ENCODE measurements around the gene STAMBP.
"Not testable (repeated sequence)": the region's sequence is repeated elsewhere in the genome, so short reads cannot be mapped to it uniquely, and the experiment has no call there.

Gene STAMBP

GRCh38 chr2:73844087-73844486 lies 15.3 kb downstream of the STAMBP start:
- Mint-ChIP-seq H3K36me3 (ENCODE audit: low read depth) (peaks cover 38% of the 10 kb centered on the region), H3K4me3 (no peak overlapping the region), H3K27me3 (ENCODE audit: low read depth) (no peaks in the 10 kb centered on the region), H3K9me3 (no peaks in the 10 kb centered on the region), H3K4me1 (ENCODE audit: low read depth) (peaks cover 10% of the 10 kb centered on the region), H3K27ac (no peak overlapping the region)
- no peak for DNase-seq (ENCODE audit: low spot score)

GRCh38 chr2:73850009-73850408 lies 21.2 kb downstream of the STAMBP start:
- no peaks in the 10 kb centered on the region for H3K27me3 Mint-ChIP-seq (ENCODE audit: low read depth)
- H3K4me1 Mint-ChIP-seq (ENCODE audit: low read depth), result peaks cover 5% of the 10 kb centered on the region
- H3K9me3 Mint-ChIP-seq, result no peaks in the 10 kb centered on the region
- DNase-seq (ENCODE audit: low spot score), result no peak
- H3K27ac Mint-ChIP-seq, result no peak overlapping the region
- no peak overlapping the region for H3K4me3 Mint-ChIP-seq
- H3K36me3 Mint-ChIP-seq (ENCODE audit: low read depth), result peaks cover 46% of the 10 kb centered on the region

DNA sequence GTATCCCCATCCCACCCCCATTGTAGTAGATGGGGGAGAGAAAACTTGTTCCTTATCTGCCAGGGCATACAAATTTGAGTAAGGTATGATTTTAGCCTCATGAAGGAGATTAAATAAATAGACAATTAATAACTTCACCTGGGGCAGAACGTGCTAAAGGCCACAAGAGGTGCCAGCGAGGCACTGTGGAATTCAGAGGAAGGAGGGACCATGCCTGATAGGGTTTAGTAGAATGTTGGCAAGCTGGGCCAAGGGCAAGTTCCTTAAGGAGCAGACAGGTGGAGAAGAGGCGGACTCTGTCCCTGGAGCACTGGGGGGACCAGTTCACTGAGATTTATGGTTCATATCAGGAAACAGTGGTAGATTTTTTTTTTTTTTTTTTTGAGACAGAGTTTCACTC lies 22.5 kb downstream of the STAMBP start:
- no peak overlapping the region for H3K27ac Mint-ChIP-seq
- H3K36me3 Mint-ChIP-seq (ENCODE audit: low read depth), result peaks cover 48% of the 10 kb centered on the region
- DNase-seq (ENCODE audit: low spot score), result no peak
- H3K9me3 Mint-ChIP-seq, result no peaks in the 10 kb centered on the region
- no peak overlapping the region for H3K4me3 Mint-ChIP-seq
- H3K27me3 Mint-ChIP-seq (ENCODE audit: low read depth), result no peaks in the 10 kb centered on the region
- H3K4me1 Mint-ChIP-seq (ENCODE audit: low read depth), result peaks cover 5% of the 10 kb centered on the region

DNA sequence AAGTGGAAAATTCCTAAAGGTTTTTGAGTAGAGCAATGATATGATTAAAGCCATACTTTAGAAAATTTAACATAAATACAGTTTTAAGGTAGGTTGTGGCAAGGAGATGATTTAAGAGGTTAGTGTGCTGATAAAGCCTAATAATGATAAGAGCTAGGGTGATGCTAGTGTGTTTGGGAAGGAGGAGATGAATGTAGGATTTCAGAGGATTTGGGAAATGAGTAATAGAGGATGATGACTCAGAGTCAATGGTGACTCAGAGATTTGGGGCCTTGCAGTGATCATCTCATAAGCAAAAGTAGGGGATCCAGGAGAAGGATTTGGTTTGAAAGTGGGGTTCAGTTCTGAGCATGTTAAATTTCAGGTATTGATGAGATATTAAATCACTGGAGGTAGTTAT lies 23.3 kb downstream of the STAMBP start:
- Mint-ChIP-seq H3K27me3 (ENCODE audit: low read depth) (no peaks in the 10 kb centered on the region), H3K4me3 (no peak overlapping the region), H3K36me3 (ENCODE audit: low read depth) (peaks cover 49% of the 10 kb centered on the region), H3K27ac (no peak overlapping the region), H3K4me1 (ENCODE audit: low read depth) (peaks cover 5% of the 10 kb centered on the region), H3K9me3 (no peaks in the 10 kb centered on the region)
- no peak for DNase-seq (ENCODE audit: low spot score)

- DNase-seq (ENCODE audit: low spot score), result no peak
- no peak overlapping the region for H3K27ac Mint-ChIP-seq
- peaks cover 54% of the 10 kb centered on the region for H3K36me3 Mint-ChIP-seq (ENCODE audit: low read depth)
- H3K9me3 Mint-ChIP-seq, result no peaks in the 10 kb centered on the region
- no peak overlapping the region for H3K4me3 Mint-ChIP-seq
- H3K4me1 Mint-ChIP-seq (ENCODE audit: low read depth), result peaks cover 11% of the 10 kb centered on the region
- H3K27me3 Mint-ChIP-seq (ENCODE audit: low read depth), result no peaks in the 10 kb centered on the region
Observed at GRCh38 chr2:73855526-73855925, 26.8 kb downstream of the STAMBP start.

DNA sequence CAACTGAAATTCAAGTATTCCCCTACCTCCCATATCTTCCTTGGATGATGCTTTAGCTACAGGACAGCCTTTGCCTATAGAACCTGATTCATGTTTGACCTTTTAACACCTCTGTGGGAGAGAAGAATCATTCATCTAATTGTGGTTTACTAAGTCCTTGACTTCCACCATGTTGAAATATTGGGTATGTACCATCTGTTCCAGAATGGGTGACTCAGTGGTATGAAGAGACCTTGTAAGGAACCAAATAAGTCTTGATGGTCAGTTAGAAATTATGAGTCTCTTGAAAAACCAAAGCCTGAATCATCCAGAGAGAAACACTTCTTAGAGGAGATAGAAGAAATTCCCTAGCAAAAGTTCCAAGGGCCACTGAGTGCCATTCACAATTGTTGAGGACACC lies 27.5 kb downstream of the STAMBP start:
- Mint-ChIP-seq H3K36me3 (ENCODE audit: low read depth) (peaks cover 55% of the 10 kb centered on the region), H3K27ac (no peak overlapping the region), H3K4me1 (ENCODE audit: low read depth) (peaks cover 8% of the 10 kb centered on the region), H3K27me3 (ENCODE audit: low read depth) (no peaks in the 10 kb centered on the region), H3K4me3 (no peak overlapping the region), H3K9me3 (no peaks in the 10 kb centered on the region)
- no peak for DNase-seq (ENCODE audit: low spot score)

DNA sequence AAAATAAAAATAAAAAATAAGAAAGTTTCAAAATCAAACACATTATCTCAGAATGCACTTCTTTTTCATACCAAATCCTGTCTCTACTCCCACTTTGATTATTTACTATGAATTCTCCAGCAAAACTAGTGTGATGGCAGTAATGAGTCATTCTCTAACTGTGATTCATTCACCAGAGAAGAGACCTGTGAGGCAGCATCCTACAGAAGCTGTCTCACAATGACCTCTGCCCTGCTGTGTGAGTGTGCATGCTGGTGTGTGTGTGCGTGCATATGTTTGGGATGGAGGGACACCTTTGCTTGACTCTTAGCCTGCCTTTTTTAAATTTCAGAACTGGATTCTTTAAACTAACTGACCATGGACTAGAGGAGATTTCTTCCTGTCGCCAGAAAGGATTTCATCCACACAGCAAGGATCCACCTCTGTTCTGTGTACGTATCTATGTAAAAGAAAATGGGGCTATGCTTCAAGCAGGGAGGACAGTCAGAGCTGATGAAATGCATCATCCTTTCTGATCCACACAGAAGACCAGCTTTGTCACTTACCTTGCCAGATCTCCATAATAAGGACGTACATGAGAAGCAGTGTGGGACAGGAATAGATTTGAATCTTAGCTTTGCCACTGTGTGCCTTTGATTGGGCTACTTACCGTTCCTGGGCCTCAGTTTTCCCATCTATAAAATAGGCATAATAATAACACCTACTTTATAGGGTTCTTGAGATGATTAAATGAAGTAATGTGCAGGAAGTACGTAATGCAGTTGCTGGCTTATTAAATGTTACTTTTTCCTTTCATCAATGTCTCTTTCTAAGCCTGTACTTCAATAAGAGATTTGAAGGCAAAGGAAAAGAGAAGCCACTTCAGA lies 31.2 kb downstream of the STAMBP start:
- H3K36me3 Mint-ChIP-seq (ENCODE audit: low read depth), result peaks cover 70% of the 10 kb centered on the region
- H3K27me3 Mint-ChIP-seq (ENCODE audit: low read depth), result no peaks in the 10 kb centered on the region
- H3K27ac Mint-ChIP-seq, result no peak overlapping the region
- H3K4me3 Mint-ChIP-seq, result no peak overlapping the region
- peak; percentile 60 for DNase-seq (ENCODE audit: low spot score)
- peaks cover 6% of the 10 kb centered on the region for H3K4me1 Mint-ChIP-seq (ENCODE audit: low read depth)
- H3K9me3 Mint-ChIP-seq, result no peaks in the 10 kb centered on the region

GRCh38 chr2:73862987-73863386 lies 34.2 kb downstream of the STAMBP start:
- peaks cover 55% of the 10 kb centered on the region for H3K36me3 Mint-ChIP-seq (ENCODE audit: low read depth)
- no peaks in the 10 kb centered on the region for H3K9me3 Mint-ChIP-seq
- H3K4me3 Mint-ChIP-seq, result no peak overlapping the region
- no peak overlapping the region for H3K27ac Mint-ChIP-seq
- no peaks in the 10 kb centered on the region for H3K27me3 Mint-ChIP-seq (ENCODE audit: low read depth)
- DNase-seq (ENCODE audit: low spot score), result no peak
- peaks cover 6% of the 10 kb centered on the region for H3K4me1 Mint-ChIP-seq (ENCODE audit: low read depth)

GRCh38 chr2:73868204-73868978 lies 39.6 kb downstream of the STAMBP start:
- Mint-ChIP-seq H3K36me3 (ENCODE audit: low read depth) (peaks cover 30% of the 10 kb centered on the region), H3K27ac (no peak overlapping the region), H3K27me3 (ENCODE audit: low read depth) (no peaks in the 10 kb centered on the region), H3K9me3 (no peaks in the 10 kb centered on the region), H3K4me3 (no peak overlapping the region), H3K4me1 (ENCODE audit: low read depth) (no peaks in the 10 kb centered on the region)
- no peak for DNase-seq (ENCODE audit: low spot score)

DNA sequence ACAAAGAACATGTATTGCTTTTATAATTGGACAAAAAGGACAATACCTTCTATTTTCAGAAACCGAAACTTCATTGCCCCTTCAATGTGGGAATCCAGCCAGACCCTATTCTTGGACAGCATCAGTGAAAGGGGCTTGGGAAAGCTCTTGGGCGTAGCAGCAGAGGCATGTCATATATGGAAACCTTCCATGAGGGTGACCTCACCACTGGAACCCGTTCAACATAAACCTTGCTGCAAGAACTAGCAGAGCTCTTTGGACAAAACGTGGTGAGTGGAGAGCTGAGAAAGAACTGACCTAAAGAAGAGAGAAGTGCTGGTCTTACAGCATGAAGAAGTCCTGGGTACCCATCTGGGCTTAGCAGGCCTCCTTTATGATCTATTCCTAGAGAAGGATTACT lies 41.3 kb downstream of the STAMBP start:
- H3K4me1 Mint-ChIP-seq (ENCODE audit: low read depth), result no peaks in the 10 kb centered on the region
- no peaks in the 10 kb centered on the region for H3K27me3 Mint-ChIP-seq (ENCODE audit: low read depth)
- no peaks in the 10 kb centered on the region for H3K9me3 Mint-ChIP-seq
- peaks cover 17% of the 10 kb centered on the region for H3K36me3 Mint-ChIP-seq (ENCODE audit: low read depth)
- no peak for DNase-seq (ENCODE audit: low spot score)
- H3K27ac Mint-ChIP-seq, result no peak overlapping the region
- H3K4me3 Mint-ChIP-seq, result no peak overlapping the region

DNA sequence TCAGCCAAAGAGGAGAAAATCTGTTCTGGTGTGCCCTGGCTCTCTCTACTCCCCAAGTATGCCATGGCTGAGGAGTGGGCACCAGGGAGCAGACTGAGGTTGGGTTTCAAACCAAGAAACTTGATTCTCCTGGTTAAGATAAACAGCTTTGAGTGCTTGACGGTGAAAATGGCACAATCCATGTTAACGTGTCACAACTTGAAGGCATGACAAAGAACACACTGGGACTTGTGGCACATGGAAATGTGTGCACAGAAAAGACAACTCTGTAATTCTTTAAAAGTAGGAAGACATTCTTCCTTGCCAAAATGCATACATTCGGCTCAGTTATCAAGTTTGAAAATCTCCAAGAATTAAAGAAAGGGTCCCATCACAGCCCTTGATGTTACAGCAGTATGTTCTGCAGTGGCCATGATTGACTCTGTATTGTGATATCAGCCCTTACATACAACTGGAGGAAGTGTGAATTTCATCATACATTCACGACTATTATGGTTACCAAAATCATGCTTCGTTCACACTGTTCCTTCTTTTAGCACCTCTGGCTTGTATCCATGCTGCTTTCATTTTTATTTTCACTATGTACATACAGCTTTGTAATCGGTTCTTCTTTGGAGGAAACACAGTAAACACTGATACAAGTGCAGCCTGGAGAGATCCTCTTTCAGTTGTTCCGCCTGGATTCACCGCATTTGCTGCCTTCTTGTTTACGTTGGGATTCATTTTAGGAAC lies 48.5 kb downstream of the STAMBP start:
- Mint-ChIP-seq H3K27ac (no peak overlapping the region), H3K36me3 (ENCODE audit: low read depth) (peaks cover 3% of the 10 kb centered on the region), H3K4me1 (ENCODE audit: low read depth) (peaks cover 13% of the 10 kb centered on the region), H3K27me3 (ENCODE audit: low read depth) (peaks cover 2% of the 10 kb centered on the region), H3K9me3 (no peaks in the 10 kb centered on the region), H3K4me3 (no peak overlapping the region)
- DNase-seq (ENCODE audit: low spot score), result no peak

GRCh38 chr2:73877984-73878383 lies 49.2 kb downstream of the STAMBP start:
- peaks cover 13% of the 10 kb centered on the region for H3K4me1 Mint-ChIP-seq (ENCODE audit: low read depth)
- not testable (repeated sequence) for H3K27me3 Mint-ChIP-seq (ENCODE audit: low read depth); H3K9me3 Mint-ChIP-seq; H3K36me3 Mint-ChIP-seq (ENCODE audit: low read depth); DNase-seq (ENCODE audit: low spot score); H3K27ac Mint-ChIP-seq; H3K4me3 Mint-ChIP-seq

DNA sequence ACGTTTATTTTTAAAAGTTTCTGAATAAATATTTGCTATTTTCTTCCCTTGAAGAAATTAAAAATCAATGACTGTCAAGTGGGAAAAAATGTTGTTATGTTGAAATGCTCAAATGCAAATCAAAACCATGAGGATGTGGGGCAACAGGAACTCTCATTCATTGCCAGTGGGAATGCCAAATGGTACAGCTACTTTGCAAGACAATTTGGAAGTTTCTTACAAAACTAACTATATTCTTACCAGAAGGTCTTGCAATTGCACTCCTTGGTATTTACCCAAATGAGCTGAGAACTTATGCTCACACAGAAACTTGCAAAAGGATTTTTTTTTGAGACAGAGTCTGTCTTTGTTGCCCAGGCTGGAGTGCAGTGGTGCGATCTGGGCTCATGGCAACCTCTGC lies 56.6 kb downstream of the STAMBP start:
- no peak overlapping the region for H3K27ac Mint-ChIP-seq
- H3K4me1 Mint-ChIP-seq (ENCODE audit: low read depth), result peaks cover 13% of the 10 kb centered on the region
- no peak overlapping the region for H3K4me3 Mint-ChIP-seq
- H3K36me3 Mint-ChIP-seq (ENCODE audit: low read depth), result no peaks in the 10 kb centered on the region
- H3K9me3 Mint-ChIP-seq, result no peaks in the 10 kb centered on the region
- no peak for DNase-seq (ENCODE audit: low spot score)
- H3K27me3 Mint-ChIP-seq (ENCODE audit: low read depth), result peaks cover 2% of the 10 kb centered on the region

- no peak overlapping the region for H3K4me3 Mint-ChIP-seq
- no peak overlapping the region for H3K27ac Mint-ChIP-seq
- H3K36me3 Mint-ChIP-seq (ENCODE audit: low read depth), result no peaks in the 10 kb centered on the region
- H3K4me1 Mint-ChIP-seq (ENCODE audit: low read depth), result peaks cover 13% of the 10 kb centered on the region
- DNase-seq (ENCODE audit: low spot score), result peak; percentile 71
- no peaks in the 10 kb centered on the region for H3K9me3 Mint-ChIP-seq
- H3K27me3 Mint-ChIP-seq (ENCODE audit: low read depth), result peaks cover 2% of the 10 kb centered on the region
Observed at GRCh38 chr2:73886357-73886756, 57.6 kb downstream of the STAMBP start.
